NCI-H128 (cell line): ENCODE results near the gene ITPK1.

Experiments
- DNase-seq: peaks from one replicate; lab custom pipeline; 2025; ENCODE audit not compliant: unreplicated experiment; lab: John Stamatoyannopoulos, UW

Gene ITPK1

DNA sequence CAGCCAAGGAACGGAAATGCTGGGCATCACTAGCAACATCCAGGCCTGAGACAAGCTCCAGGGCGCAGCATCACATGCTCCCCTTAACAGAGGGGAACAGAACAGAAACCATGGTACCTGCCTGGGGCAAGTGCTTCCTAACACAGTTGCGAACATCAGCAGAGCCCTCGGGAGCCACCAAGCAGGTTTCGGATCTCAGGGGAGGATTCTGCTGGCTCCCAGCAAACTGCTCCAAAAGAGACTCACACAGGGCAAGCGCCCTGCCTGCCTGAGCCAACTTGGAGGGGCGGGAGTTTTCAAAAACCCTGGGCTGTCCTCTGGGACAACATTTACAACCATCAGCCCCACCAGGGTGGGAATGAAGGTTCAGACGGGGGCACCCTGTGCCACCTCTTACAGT lies 173.1 kb downstream of the ITPK1 start:
- DNase-seq: no peak

DNA sequence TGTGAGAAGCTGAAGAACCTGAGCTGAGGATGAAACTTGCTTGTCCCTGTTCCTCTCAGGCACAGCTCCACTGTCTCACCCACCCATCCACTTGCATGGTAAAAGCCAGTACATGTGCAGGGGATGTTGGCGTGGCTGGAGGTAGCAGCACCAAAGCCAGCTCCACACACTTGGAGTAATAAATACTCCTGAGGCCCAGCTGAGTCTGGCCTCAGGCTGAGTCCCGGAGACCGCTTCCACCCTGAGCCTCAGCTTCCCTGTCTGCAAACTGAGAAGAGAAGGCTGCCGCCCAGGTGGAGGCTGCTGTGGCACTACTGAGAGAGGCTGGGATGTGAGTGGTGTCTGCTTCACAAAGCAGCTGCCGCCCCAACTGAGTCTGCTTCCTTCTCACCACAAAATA lies 173.6 kb downstream of the ITPK1 start:
- DNase-seq: no peak

DNA sequence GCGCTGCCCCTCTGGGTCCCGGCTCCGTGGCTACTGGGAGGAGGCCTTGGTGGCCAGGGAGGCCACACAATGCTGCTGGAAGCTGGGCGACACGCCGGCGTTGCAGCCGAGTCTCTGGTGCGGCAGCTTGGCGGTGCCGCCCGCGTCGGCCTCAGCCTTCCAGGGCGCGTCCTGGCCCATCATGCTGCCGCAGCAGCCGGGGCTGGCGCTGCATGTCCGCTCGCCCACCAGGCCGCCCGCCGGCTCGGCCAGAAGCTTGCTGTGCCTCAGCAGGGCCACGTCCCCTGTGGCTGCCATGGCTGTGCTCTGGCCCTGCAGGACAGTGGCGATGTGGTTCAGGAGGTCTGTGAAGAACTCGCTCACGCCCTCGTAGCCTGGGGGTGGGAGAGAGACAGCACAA lies 174.2 kb downstream of the ITPK1 start:
- no peak for DNase-seq

DNA sequence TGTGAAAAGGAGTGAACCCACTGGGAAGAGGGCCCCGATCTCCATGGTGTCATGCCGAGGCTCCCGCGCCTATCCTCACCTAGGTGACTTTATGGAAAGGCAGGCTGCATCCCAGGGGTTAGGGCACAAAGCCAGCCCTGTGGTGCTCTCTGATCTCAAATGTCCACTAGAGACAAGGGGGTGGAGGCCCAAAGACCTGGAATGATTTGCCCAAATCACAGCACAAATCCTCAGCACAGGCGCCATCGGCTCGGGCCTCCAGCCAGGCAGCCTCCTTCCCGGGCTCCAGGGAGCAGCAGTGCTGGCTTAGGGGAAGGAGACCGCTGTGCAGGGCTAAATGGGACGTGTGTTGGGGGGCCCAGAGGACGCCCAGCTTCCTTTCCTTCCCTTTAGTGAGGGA lies 175.2 kb downstream of the ITPK1 start:
- no peak for DNase-seq

DNA sequence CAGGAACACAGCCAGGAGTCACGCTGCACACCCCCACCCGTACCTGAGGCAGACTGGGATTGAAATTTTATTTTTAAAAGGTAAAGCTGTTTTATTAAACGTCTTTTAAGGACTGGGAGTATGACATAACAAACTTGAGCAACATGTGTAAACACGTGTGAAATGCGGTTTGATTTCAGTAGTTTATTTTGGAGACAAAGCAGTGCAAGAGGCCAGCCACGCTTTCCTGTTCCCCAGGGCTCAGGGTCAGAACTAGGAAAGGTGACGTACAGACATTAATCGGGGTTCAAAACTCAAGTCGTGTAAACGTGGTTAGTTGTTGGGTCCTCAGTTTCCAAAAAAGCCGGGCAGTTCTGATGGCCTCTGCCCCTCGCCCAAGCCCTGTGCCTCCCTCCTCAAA lies 176.0 kb downstream of the ITPK1 start:
- no peak for DNase-seq

DNA sequence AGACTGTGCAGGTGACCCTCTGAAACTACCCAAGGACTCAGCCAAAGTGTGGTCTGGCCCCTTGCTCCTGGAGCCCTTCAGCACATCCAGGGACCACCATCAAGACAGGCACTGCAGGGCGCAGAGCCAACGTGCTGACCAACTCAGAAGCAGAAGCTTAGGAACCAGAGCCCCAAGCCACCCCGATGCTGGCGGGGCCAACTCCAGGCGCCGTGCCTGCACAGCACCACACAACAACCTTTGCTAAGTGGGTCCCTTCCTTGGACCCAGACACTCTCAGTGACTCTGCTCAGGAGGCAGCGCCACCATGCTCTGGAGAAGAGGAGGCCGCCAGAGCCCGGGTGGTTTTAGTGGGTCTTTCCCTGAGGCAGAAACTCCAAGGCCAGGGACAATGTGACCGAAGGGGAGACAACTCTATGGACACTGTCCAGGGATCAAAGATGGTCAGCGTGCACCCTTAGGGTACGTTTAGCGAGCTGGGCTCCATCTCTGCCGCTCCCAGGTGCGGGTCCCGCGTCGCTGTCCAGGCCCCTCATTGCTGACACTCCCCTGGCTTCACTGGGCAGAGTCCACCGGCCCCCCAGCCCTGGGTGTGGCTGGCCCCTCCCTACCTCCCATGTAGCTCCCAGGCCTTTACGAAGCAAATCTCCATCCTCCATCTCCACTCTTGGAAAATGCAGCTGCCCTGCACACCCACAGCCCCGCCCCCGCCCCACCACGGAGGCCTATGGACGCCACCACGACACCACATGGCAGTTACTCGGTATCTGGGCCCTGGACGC lies 176.6 kb downstream of the ITPK1 start:
- no peak for DNase-seq

DNA sequence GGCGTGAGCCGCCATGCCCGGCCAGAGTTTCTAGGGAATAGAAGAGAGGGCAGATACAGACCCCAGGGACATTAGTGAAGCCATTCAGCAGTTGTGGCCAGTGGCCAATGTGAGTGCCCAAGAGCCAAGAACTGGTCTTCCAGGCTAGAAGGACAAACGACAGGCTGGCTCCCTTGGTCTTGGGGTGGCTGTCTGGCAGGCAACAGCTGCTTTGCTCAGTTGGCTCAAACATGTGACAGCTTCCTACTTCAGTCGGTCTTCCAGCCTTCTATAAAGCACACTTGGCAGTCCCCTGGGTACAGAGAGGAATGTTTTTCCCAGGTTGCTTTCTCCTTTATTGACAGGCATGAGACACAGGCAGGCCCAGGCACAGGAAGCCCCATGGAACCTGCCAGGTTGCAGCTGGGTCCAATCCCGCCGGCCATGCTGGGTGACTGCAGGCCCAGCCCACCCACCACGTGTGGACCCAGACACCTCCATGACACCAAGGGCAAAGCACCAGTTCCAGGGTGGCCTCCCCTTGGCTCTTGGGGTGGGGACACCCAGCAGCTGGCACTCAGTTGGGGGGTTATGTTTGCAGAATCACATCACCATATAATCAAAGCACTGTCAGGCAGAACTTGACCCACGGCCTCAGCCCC lies 177.4 kb downstream of the ITPK1 start:
- DNase-seq: no peak

DNA sequence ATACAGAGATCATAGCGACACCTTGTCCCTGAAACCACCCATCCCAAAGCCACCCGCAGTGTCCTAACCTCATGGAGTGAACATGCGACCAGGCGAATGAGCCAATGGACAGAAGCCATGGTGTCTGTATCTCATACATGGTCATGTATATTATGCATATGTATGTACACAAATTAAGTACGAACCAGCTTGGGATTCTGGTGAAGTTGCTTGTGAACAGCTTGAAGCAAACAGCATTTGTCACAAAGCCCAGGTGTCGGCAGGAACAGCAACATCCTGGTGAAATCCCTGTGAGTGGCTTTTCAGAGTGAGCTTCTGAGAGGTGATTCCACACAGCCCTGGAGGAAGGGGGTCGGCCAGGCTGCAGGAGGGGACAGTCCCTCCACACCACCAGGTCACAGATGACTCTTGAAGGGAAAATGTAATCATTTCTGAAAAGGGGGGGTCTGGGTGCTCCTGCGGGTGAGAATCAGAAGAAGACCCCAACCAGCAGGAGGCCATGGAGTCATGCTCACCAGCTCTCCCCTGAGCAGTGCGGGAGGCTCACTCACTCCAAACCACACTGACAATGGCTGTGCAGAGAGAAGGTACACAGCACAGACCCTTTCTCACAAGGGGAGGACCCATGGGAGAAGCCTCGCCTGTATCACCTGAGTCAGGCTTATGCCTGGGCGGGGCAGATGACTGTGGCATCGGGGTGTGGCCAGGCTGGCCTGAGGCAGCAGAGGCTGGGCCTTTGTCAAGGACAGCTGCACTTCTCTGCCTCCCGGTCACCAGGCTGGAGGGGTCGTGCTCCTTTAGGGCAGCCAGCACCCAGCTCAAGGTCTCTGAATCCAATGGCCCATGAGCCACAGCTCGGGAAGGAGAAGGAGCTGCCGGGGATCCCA lies 178.4 kb downstream of the ITPK1 start:
- DNase-seq: no peak

DNA sequence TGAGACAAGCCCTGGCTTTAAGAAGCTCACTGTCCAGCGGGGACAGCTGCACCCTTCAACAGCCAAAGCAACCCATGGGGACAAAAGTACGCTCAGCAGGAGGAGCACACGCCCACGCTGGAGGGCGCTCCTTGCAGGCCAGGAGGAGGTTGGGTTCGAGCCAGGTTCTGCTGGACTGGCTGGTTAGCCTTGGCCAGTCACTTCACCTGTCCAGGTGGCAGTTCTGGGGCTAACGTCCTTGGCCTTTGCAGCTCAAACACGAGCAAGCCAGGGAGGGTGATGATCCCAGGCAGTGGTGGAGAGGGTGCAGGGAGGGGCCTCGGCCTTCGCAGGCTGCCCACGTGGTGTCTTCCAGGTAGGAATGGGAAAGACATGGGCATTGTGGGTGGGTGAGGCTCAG lies 179.6 kb downstream of the ITPK1 start:
- no peak for DNase-seq

DNA sequence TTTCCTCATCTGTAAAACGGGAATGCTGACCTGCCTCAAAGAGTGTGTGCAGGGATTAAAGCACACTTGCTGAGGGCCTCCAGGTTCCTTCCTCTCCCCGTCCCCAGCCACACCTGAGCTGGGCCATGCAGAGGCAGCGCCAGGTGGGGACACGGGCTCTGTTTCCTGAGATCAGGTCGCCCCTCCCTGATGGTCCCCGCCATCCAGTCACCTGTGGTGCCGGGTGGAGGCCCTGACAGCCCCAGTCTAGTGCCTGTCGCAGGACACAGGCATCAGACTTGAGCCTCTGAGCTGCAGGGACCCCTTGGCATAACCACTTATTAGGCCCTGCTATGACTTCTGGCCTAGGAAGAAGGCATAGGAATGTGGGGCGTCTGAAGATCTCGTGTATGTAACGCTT lies 180.3 kb downstream of the ITPK1 start:
- no peak for DNase-seq

DNA sequence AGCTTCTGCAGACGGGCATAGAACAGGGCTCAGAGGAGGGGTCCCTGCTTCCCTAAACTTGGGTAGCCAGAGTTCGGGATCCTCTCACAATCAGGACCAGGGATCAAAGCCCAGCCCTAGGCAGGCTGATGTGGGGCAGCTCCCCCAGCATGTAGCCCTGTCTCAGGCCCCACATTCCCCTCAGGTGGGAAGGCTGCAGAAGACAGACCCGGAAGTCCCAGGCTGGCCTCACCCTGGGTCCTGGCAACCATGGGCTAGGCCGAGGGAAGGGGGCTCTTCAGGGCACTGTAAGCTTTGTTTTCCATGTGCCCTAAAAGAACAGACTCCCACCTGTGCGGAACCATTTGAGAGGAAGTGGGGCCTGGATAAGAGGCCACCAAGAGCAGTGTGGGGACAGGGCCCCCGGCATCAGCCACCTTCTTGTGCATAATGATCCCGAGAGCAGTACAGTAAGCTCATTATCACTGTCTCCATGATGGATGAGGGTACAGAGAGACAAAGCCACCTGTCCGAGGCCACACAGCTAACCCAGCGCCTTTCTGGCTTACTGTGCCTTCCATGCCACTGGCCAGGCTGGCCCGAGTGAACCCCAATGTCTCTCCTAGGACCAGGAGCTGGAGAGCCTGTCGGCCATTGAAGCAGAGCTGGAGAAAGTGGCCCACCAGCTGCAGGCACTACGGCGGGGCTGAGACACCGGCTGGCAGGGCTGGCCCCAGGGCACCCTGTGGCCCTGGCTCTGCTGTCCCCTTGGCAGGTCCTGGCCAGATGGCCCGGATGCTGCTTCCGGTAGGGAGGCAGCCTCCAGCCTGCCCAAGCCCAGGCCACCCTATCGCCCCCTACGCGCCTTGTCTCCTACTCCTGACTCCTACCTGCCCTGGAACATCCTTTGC lies 181.3 kb downstream of the ITPK1 start:
- DNase-seq: no peak

DNA sequence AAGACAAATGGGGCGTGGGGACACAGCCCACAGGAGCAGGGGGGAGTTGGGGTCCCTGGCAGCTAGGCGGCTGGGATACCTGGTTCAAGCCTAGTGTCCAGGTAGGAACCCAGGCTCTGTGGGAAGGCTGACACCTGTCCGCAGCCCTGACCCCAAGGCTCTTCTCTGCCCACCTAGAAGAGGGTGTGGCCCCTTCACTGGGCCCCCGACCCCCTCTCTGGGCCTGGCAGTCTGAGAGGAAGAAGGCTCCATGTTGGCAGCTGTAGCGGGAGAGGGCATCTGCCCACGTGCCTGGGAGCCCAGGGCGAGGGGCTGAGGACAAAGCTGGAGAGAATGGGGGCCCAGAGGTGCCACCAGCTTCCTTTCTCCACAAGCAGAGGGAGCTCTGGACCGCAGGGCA lies 182.2 kb downstream of the ITPK1 start:
- no peak for DNase-seq

DNA sequence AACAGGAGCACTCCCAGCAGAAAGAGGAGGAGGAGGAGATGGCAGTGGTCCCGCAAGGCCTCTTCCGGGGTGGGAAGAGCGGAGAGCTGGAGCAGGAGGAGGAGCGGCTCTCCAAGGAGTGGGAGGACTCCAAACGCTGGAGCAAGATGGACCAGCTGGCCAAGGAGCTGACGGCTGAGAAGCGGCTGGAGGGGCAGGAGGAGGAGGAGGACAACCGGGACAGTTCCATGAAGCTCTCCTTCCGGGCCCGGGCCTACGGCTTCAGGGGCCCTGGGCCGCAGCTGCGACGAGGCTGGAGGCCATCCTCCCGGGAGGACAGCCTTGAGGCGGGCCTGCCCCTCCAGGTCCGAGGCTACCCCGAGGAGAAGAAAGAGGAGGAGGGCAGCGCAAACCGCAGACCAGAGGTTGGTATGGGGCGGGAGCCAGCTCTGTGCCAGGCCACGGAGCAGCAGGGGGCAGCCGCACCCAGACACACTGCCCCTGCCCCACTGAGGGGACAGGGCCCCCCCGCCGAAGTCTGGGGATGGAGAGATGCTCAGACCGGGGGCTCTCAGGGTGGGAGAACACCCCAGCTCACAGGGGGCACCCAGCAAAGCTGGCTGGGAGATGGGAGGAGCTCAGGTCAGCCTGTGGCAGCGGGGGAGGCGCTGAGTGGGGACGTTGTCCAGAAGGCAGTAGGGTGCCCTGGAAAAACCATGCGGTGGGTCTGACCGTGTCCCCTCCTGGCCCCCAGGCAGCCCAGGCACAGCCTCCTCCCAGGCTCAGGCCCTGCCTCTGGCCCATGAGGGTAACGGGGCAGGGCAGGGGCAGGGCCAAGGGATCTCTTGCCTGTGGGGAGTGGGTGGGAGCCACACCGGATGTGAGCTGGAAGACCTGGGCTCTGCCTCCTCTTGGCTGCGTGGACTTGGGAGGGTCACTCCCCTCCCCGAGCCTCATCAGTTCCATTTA lies 183.0 kb downstream of the ITPK1 start:
- DNase-seq: no peak

DNA sequence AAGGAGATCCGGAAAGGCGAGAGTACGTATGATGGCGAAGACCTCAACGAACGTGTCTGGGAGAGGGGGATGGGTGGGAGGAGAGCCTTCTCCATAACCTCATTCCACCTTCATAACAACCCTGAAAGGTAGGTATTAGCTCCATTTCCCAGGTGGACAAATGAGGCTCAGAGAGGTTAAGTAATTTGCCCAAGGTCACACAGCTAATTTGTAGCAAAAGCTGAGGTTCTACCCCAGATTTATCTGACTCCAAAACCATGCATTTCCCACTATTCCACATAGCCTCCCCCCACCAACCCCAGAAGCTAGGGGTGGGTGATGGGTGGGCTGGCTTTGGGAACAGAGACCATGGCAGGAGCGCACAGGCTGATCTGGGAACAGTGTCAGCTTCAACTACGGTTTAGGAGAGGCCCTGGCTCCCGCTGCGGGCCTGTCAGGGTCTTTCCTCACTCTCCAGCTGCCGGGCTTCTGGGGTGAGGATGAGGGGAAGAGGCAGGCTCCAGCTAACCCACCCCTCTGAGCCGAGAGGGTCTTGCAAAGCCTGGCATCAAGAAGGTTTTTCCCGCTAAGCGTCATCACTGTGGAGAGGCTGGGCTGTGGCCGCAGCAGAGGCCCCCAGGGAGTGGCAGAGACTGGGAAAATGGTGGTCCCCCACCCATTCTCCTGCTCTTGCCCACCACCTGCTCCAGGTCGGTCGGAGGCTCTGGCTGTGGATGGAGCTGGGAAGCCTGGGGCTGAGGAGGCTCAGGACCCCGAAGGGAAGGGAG lies 183.9 kb downstream of the ITPK1 start:
- no peak for DNase-seq

DNA sequence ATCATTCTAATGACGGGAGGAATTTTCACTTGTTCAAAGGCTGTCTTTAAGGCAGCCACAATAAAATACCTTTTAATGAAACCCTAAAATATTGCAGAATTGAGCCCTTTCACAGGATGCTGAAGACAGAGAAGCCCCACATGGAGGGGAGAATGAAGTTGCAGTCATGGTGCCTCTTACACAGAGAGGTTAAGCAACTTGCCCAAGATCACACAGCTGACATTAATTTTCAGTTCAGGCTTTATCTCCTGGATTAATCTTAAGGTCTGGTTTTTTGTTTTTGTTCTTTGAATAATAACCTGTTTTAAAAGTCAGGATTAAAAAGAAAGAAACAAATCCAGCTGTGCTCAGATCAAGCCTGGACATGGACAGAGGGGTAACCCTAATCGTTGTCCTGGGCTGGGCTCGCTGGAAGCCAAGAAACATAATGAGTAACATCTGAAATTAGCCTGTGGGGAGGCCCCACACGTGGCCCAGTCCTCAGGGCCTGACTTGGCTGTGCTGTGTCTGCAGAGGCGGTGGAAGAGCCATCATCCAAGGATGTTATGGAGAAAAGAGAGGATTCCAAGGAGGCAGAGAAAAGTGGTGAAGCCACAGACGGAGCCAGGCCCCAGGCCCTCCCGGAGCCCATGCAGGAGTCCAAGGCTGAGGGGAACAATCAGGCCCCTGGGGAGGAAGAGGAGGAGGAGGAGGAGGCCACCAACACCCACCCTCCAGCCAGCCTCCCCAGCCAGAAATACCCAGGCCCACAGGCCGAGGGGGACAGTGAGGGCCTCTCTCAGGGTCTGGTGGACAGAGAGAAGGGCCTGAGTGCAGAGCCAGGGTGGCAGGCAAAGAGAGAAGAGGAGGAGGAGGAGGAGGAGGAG lies 184.8 kb downstream of the ITPK1 start:
- no peak for DNase-seq

DNA sequence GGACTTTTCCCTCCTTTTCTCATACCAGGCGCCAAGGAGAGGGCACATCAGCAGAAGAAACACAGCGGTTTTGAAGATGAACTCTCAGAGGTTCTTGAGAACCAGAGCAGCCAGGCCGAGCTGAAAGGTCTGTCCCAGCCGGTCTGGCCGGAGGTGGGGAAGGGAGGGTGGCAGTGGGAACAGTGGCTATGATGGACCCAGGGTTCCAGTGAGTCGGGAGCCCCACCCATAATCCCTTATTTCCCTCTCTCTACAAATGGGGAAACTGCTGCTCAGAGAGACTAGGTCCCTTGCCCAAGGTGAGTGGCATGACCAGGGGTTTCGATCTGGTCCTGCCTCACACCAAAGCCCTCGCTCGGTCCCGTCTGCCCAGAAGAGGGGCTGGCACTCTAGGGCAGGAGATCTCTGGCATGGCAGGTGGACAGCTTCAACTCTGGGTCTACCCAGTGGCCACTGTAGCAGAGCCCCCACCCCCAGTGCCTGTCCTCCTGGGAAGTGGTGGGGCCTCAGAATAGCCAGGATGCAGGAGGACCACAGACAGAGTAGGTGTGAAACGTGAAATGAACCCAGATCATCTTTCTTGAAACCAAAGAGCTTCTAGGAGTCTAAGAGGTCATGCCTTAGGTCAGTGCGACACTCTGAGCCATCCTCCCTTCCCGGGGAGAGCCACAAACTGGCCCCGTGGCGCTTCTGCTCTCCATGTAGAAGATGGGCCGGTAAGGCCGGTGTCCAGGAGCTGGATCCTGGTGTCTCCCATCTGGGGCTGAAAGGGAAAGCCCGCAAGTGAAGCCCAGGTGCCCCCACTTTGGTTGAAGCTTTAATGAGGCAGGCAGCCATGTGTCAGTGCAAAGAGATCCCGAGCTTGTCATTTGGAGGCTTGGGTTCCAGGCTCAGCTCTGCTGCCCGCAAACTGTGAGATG lies 185.8 kb downstream of the ITPK1 start:
- DNase-seq: no peak
